Endothelial cell of hepatic sinusoid (primary cell): ENCODE measurements around the gene LARGE1.

Experiments
- in situ Hi-C: cut with HindIII; loops from 2 replicates; pipeline ENCODE4 v1.10.0; 2017; ENCODE audit warnings: low sequenced_read_pairs

The LARGE1 gene

GRCh38 chr22:33829546-33830280, 90.6 kb downstream of the LARGE1 start:
- in situ Hi-C loops = no loop called here

DNA sequence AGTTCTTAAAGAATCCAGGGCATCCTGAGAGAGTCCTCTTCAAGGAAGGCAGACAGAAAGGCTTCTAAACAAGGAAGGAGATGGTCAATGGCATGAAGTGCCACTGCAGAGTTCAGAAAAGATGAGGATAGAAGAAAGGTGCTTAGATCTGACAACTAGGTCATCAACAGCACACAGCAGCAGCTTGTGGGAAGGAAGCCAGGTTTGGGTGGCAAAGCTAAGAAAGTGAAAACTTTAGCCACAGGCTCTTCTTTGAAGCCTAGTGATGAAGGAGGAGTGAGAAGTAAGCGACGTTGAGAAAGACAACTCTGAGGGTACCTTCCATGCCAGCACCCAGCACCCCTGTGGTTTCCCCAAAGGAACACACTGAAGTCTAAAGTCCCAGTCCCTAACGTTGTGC, 92.0 kb downstream of the LARGE1 start:
- in situ Hi-C loops = no loop called here

GRCh38 chr22:33825761-33826160, 94.5 kb downstream of the LARGE1 start:
- in situ Hi-C loops = no loop called here

- in situ Hi-C loops = no loop called here
These were observed 96.7 kb downstream of the LARGE1 start for GRCh38 chr22:33823552-33823951.

DNA sequence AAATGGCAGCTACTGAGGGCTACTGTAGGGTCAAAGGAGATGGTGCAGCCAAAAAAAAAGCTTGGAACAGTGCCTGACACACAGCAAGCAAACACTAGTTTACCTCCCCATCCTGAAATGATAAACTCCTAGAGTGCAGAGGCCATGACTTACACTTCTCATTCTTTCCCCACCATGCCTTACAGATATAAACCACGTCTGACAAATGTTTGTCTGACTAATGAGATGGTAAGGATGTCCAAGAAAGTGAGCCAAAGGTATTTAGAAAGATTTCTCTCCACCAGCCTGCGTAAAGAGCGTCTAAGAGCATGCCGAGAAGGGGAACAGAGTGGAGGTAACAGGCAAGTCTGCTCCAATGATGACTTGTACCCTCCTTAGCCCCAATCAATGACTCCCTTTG, 99.0 kb downstream of the LARGE1 start:
- in situ Hi-C loops = no loop called here

DNA sequence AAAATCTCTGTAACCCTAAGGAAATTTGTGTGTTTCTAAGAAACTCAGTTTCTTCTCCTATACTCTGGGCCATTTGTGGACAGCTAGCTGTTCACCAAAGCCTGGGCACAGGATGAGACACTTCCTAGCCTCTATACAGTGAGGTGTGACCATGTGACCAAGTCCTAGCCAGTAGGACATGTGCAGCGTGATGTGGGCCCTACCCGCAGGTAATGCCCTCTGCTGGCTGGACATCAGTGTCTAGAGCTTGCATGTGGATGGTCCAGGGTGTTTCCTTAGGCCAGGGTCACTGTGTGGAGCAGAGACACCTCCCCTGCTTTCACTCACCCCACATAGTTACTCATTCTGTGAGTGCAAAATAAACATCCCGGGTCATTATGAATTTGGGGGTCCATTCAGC, 100.5 kb downstream of the LARGE1 start:
- in situ Hi-C loops = no loop called here

GRCh38 chr22:33817512-33818127, 102.7 kb downstream of the LARGE1 start:
- in situ Hi-C loops = no loop called here

GRCh38 chr22:33812360-33812977, 107.8 kb downstream of the LARGE1 start:
- in situ Hi-C loops = no loop called here

DNA sequence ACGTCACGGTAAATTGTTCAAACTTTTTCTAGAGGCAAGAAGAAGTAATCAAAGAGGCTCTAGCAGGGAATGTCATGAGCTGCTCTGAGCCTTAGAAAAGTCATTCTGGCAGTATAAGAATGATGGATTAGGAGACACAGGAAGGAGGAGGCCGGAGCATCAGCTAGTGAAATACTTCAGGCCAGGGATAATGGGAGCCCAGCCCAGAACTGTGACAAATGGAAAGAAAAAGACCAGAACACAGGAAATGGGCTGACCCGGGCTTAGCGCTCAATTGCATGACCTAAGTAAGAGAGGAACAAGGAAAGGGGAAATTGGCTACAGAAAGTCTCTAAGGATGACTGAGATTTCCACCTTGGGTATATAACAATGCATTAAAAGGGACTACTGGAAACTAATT, 108.6 kb downstream of the LARGE1 start:
- in situ Hi-C loops = no loop called here

GRCh38 chr22:33811208-33811607, 109.1 kb downstream of the LARGE1 start:
- in situ Hi-C loops = no loop called here

DNA sequence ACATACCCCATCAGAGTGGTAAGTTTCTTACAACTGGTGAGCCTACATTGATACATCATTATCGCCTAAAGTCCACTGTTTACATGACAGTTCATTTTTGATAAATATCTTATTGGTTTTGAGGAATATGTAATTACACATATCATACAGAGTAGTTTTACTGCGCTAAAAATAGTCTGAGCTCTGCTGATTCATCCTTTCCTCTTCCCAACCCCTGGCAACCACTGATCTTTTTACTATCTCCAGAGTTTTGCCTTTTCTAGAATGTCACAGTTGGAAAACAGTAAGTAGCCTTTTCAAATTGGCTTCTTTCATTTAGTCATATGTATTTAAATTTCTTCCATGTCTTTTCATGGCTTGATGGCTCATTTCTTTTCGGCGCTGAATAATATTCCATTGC, 112.8 kb downstream of the LARGE1 start:
- in situ Hi-C loops = no loop called here

- in situ Hi-C loops = no loop called here
These were observed 114.1 kb downstream of the LARGE1 start for GRCh38 chr22:33806191-33806590.

DNA sequence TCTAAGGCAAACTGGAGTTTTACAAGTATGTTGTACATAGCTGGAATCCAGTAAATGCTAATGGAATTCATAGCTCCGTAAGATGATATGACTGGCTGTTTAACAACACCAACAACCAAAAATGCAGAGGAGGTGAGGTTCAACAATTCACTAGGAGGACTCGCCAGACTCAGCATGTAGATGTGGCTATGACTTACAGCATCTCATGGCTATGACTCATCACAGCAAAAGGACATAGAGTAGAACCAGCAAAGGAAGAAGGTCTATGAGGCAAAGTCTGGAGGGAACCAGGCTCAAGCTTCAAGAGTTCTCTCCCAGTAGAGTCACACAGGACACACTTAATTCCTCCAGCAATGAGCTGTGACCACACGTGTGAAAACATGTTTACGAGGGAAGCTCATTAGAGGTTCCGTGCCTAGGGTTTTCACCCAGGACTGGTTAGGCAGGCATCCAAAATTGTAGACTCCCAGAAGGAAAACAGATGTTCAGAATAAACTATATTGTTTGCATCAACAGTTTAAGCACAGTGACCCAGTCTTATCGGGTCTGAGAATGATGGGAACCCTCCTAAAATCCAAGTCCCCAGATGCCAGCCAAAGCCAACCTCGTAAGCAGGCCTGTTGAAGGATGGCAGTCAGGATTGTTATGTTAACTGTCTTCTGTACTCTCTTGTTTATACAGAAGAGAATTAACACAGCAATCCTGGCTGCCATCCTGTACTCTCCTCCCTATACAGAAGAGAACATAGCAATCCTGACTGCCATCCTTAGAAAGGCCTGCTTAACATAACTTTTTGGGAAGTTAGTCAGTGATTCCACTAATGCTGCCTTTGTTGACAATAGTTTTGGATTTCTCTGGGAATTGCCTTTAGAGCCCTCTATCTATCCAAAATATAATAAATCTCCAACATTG, 116.6 kb downstream of the LARGE1 start:
- in situ Hi-C loops = no loop called here

- in situ Hi-C loops = no loop called here
These were observed 121.9 kb downstream of the LARGE1 start for GRCh38 chr22:33798401-33798800.

GRCh38 chr22:33796494-33796893, 123.8 kb downstream of the LARGE1 start:
- in situ Hi-C loops = no loop called here

- in situ Hi-C loops = no loop called here
These were observed 126.8 kb downstream of the LARGE1 start for GRCh38 chr22:33793475-33793874.

GRCh38 chr22:33792832-33793231, 127.4 kb downstream of the LARGE1 start:
- in situ Hi-C loops = no loop called here

DNA sequence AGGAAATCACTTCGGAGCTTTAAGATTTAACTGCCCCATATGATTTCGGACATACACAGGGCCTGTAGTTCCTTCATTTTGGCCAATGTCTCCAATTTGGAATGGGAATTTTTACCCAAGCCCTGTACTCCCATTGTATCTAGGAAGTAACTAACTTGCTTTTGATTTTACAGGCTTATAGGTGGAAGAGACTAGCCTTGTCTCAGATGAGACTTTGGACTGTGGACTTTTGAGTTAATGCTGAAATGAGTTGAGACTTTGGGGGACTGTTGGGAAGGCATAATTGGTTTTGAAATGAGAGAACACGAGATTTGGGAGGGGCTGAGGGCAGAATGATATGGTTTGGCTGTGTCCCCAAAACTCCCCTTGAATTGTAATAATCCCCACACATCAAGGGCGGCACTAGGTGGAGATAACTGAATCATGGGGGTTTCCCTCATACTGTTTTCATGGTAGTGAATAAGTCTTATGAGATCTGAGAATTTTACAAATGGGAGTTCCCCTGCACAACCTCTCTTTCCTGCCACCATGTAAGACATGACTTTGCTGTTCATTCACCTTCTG, 130.5 kb downstream of the LARGE1 start:
- in situ Hi-C loops = no loop called here

- in situ Hi-C loops = no loop called here
These were observed 131.3 kb downstream of the LARGE1 start for GRCh38 chr22:33788927-33789326.

DNA sequence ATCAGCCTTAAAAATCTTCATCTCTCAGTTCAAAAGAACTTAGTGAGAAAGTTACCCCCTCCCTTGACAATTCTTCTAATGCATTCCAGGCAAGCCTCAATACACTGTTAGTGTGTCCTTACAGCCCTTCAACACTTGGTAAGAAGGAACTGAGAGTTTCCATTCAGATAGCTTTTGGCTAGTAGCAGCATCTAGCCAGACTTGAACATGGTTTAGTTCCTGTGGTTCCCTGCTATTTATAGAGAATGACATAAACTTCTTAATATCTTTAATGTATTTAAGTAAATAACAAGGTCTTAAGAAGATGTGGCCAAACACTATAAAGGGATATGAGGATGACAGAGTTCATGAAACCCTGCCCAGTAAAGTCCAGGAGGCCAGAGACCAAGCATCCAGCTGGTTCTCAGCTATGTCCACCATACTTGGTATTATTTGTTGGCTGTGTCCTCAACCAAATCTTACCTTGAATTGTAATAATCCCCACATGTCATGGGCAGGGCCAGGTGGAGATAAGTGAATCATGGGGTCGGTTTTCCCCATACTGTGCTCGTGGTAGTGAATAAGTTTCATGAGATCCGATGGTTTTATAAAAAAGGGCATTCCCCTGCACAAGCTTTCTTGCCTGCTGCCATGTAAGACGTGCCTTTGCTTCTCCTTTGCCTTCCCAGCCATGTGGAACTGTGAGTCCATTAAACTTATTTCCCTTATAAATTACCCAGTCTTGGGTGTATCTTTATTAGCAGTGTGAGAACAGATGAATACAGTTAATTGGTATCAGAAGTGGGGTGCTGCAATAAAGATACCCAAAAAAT, 132.4 kb downstream of the LARGE1 start:
- in situ Hi-C loops = no loop called here
